ENCODE results near the gene FCN1.

- TF ChIP-seq, protein P1, sequence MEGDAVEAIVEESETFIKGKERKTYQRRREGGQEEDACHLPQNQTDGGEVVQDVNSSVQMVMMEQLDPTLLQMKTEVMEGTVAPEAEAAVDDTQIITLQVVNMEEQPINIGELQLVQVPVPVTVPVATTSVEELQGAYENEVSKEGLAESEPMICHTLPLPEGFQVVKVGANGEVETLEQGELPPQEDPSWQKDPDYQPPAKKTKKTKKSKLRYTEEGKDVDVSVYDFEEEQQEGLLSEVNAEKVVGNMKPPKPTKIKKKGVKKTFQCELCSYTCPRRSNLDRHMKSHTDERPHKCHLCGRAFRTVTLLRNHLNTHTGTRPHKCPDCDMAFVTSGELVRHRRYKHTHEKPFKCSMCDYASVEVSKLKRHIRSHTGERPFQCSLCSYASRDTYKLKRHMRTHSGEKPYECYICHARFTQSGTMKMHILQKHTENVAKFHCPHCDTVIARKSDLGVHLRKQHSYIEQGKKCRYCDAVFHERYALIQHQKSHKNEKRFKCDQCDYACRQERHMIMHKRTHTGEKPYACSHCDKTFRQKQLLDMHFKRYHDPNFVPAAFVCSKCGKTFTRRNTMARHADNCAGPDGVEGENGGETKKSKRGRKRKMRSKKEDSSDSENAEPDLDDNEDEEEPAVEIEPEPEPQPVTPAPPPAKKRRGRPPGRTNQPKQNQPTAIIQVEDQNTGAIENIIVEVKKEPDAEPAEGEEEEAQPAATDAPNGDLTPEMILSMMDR (IDR thresholded peaks at IDR 0.05), result no peak
- no peak for TF ChIP-seq POLR2A (IDR thresholded peaks at IDR 0.05)
These were observed 17.4 kb upstream of the FCN1 start for GRCh38 chr9:134935056-134935640.

Measured in breast epithelium (tissue), 3 donors.